Mesenchymal stem cell (in vitro differentiated cells and primary cell): Measurements from ENCODE around the gene CYS1.
A peak's percentile ranks its signal among the peaks of the same experiment; 100 is the strongest.
"Not testable (repeated sequence)": the region's sequence is repeated elsewhere in the genome, so short reads cannot be mapped to it uniquely, and the experiment has no call there.

Source experiments
- DNase-seq: peaks from one replicate; pipeline ENCODE4 v3.0.0-alpha.2; 2013
- H2AFZ ChIP-seq: one replicate; pipeline ENCODE4 v1.6.1; 2013; ENCODE audit warnings: low read depth, mild to moderate bottlenecking, control low read depth, inconsistent platforms, low read length, moderate library complexity
- H2AK5ac ChIP-seq: 2 replicates; pipeline ENCODE4 v1.6.1; 2013; ENCODE audit warnings: low read length, moderate library complexity, mild to moderate bottlenecking, inconsistent platforms; ENCODE audit not compliant: severe bottlenecking
- H2BK120ac ChIP-seq: one replicate; pipeline ENCODE4 v1.6.1; 2013; ENCODE audit warnings: low read depth, mild to moderate bottlenecking, inconsistent platforms, low read length, moderate library complexity
- H2BK12ac ChIP-seq, 2 experiments: one replicate each; pipeline ENCODE4 v1.6.1; 2013; ENCODE audit warnings: inconsistent platforms in 2 of 2, low read length in 2 of 2, mild to moderate bottlenecking in 2 of 2, moderate library complexity in 2 of 2, control low read depth in 1 of 2
- H2BK15ac ChIP-seq: one replicate; pipeline ENCODE4 v1.6.1; 2013; ENCODE audit warnings: mild to moderate bottlenecking, low read depth, inconsistent platforms; ENCODE audit not compliant: poor library complexity, severe bottlenecking
- H2BK5ac ChIP-seq: 2 replicates; pipeline ENCODE4 v1.6.1; 2013; ENCODE audit warnings: low read depth, mild to moderate bottlenecking, low read length, control low read depth, inconsistent platforms; ENCODE audit not compliant: poor library complexity, severe bottlenecking
- H3K14ac ChIP-seq, 2 experiments: one replicate each; pipeline ENCODE4 v1.6.1; 2013; ENCODE audit warnings: inconsistent platforms in 2 of 2, low read length in 2 of 2, control low read depth in 1 of 2, mild to moderate bottlenecking in 1 of 2, moderate library complexity in 1 of 2
- H3K18ac ChIP-seq, 2 experiments: one replicate each; pipeline ENCODE4 v1.6.1; 2013; ENCODE audit warnings: inconsistent platforms in 2 of 2, low read length in 2 of 2, control low read depth in 1 of 2, low read depth in 1 of 2, mild to moderate bottlenecking in 1 of 2
- H3K23ac ChIP-seq, 2 experiments: one replicate each; pipeline ENCODE4 v1.6.1; 2013; ENCODE audit warnings: inconsistent platforms in 2 of 2, low read length in 2 of 2, mild to moderate bottlenecking in 2 of 2, moderate library complexity in 2 of 2, control low read depth in 1 of 2
- H3K27ac ChIP-seq: 2 replicates; pipeline ENCODE4 v1.5.1; 2013; ENCODE audit warnings: mild to moderate bottlenecking, moderate library complexity, low read length, control low read depth, inconsistent platforms; ENCODE audit not compliant: poor library complexity, severe bottlenecking
- H3K27me3 ChIP-seq, 2 experiments: 2 replicates each; pipeline versions ENCODE4 v1.6.1 to v1.7.0; 2013; ENCODE audit warnings: low read length in 2 of 2, mild to moderate bottlenecking in 2 of 2, moderate library complexity in 2 of 2, control low read depth in 1 of 2, inconsistent platforms in 1 of 2; ENCODE audit not compliant: control insufficient read depth in 1 of 2, insufficient read depth in 1 of 2
- H3K36me3 ChIP-seq, 2 experiments: 2 replicates each; pipeline versions ENCODE4 v1.6.1 to v1.7.0; 2013; ENCODE audit warnings: low read length in 2 of 2, control low read depth in 1 of 2, inconsistent platforms in 1 of 2, low read depth in 1 of 2, mild to moderate bottlenecking in 1 of 2; ENCODE audit not compliant: insufficient read depth in 2 of 2, control insufficient read depth in 1 of 2
- H3K4ac ChIP-seq, 2 experiments: one replicate each; pipeline ENCODE4 v1.6.1; 2013; ENCODE audit warnings: inconsistent platforms in 2 of 2, low read length in 2 of 2, mild to moderate bottlenecking in 2 of 2, moderate library complexity in 2 of 2, control low read depth in 1 of 2, low read depth in 1 of 2
- H3K4me1 ChIP-seq: 2 replicates; pipeline ENCODE4 v1.6.1; 2013; ENCODE audit warnings: low read depth, low read length, control low read depth; ENCODE audit not compliant: control insufficient read depth, insufficient read depth
- H3K4me2 ChIP-seq: 2 replicates; pipeline ENCODE4 v1.6.1; 2013; ENCODE audit warnings: low read length, mild to moderate bottlenecking, inconsistent platforms; ENCODE audit not compliant: poor library complexity, severe bottlenecking
- H3K4me3 ChIP-seq, 2 experiments: 2 replicates each; pipeline versions ENCODE4 v1.5.1 to v1.7.0; 2013; ENCODE audit warnings: low read length in 2 of 2, mild to moderate bottlenecking in 2 of 2, control low read depth in 1 of 2, low read depth in 1 of 2; ENCODE audit not compliant: insufficient read depth in 1 of 2
- H3K79me1 ChIP-seq: replicated peaks from 2 replicates; pipeline ENCODE4 v1.6.1; 2013; ENCODE audit warnings: mild to moderate bottlenecking, control low read depth, low read length, inconsistent platforms; ENCODE audit not compliant: poor library complexity, severe bottlenecking
- H3K9ac ChIP-seq: 2 replicates; pipeline ENCODE4 v1.7.0; 2013; ENCODE audit warnings: mild to moderate bottlenecking, low read length, moderate library complexity
- H3K9me3 ChIP-seq: 2 replicates; pipeline ENCODE4 v1.7.0; 2013; ENCODE audit warnings: mild to moderate bottlenecking, low read length; ENCODE audit not compliant: control insufficient read depth
- H4K8ac ChIP-seq: one replicate; pipeline ENCODE4 v1.6.1; 2013; ENCODE audit warnings: inconsistent platforms, mild to moderate bottlenecking, low read length, moderate library complexity
- H4K91ac ChIP-seq: one replicate; pipeline ENCODE4 v1.6.1; 2013; ENCODE audit warnings: mild to moderate bottlenecking, low read length, inconsistent platforms
- WGBS: methylation state at CpG from one replicate; pipeline ENCODE4 v1.1.7; 2013; ENCODE audit warnings: mixed read lengths; 5-methylcytosine and 5-hydroxymethylcytosine counted together

The CYS1 gene

GRCh38 chr2:10030798-10031197 lies 49.4 kb downstream of the CYS1 start:
- H3K18ac ChIP-seq, H4K91ac ChIP-seq: not testable (repeated sequence)

DNA sequence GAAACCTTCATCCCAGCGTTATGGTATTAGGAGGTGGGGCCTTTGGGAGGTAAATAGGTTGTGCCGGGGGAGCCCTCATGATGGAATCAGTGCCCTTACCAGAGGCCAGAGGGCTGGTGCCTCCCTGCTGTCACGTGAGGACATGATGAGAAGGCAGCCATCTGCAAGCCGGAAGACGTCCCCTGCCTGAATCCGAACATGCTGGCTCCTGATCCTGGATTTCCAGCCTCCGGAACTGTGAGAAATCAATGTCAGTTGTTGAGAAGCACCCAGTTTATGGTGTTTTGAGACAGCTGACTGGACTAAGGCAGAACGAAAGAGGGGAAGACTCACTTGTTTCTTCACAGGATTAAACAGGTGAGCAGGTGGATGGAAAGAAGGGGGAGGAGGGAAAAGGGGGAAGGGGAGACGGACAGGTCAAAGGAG lies 49.9 kb downstream of the CYS1 start:
- Histone ChIP-seq H2BK5ac (no peak overlapping the region), H2BK12ac (no peak overlapping the region), H3K9me3 (no peaks in the 10 kb centered on the region), H3K18ac (no peak overlapping the region), H2BK15ac (no peak overlapping the region), H3K23ac (no peak overlapping the region), H2BK120ac (no peak overlapping the region), H3K79me1 (no peaks in the 10 kb centered on the region), H2AK5ac (no peak overlapping the region), H2AFZ (no peak overlapping the region), H3K4me3 (no peak overlapping the region), H3K36me3 (no peaks in the 10 kb centered on the region), H3K9ac (no peak overlapping the region), H3K4me1 (peaks cover 18% of the 10 kb centered on the region), H3K27ac (no peak overlapping the region), H3K27me3 (no peaks in the 10 kb centered on the region), H3K4me2 (no peak overlapping the region), H3K4ac (no peak overlapping the region), H4K8ac (no peak overlapping the region), H4K91ac (no peak overlapping the region), H3K14ac (no peak overlapping the region)
- WGBS, result 66% methylated on average over 9 of the region's 9 CpGs
- DNase-seq, result no peak

More at GRCh38 chr2:10030798-10031197, 49.4 kb downstream of the CYS1 start:
- not testable (repeated sequence) for H2BK15ac ChIP-seq, H2AK5ac ChIP-seq, H3K4me2 ChIP-seq, H3K14ac ChIP-seq, H3K9me3 ChIP-seq, DNase-seq, H3K4ac ChIP-seq, H2BK12ac ChIP-seq, H3K4me3 ChIP-seq, H3K27me3 ChIP-seq, H3K23ac ChIP-seq, H3K79me1 ChIP-seq, H3K27ac ChIP-seq, H2BK120ac ChIP-seq, H2BK5ac ChIP-seq, H2AFZ ChIP-seq, H3K9ac ChIP-seq, H3K36me3 ChIP-seq, H4K8ac ChIP-seq
- 94% methylated on average over 8 of the region's 8 CpGs for WGBS
- H3K4me1 ChIP-seq, result peaks cover 20% of the 10 kb centered on the region

GRCh38 chr2:10029875-10030223 lies 50.4 kb downstream of the CYS1 start:
- no peaks in the 10 kb centered on the region for H3K79me1 ChIP-seq
- no peak overlapping the region for H2BK120ac ChIP-seq
- no peak overlapping the region for H3K23ac ChIP-seq
- no peak overlapping the region for H2AFZ ChIP-seq
- H2BK12ac ChIP-seq, result no peak overlapping the region
- H4K91ac ChIP-seq, result no peak overlapping the region
- no peak overlapping the region for H2AK5ac ChIP-seq
- H3K14ac ChIP-seq, result no peak overlapping the region
- no peak overlapping the region for H3K18ac ChIP-seq
- H3K4me1 ChIP-seq, result peaks cover 18% of the 10 kb centered on the region
- no peak overlapping the region for H2BK15ac ChIP-seq
- H3K4me2 ChIP-seq, result no peak overlapping the region
- no peak overlapping the region for H2BK5ac ChIP-seq
- H3K27ac ChIP-seq, result no peak overlapping the region
- H3K36me3 ChIP-seq, result no peaks in the 10 kb centered on the region
- H3K4ac ChIP-seq, result no peak overlapping the region
- H3K9me3 ChIP-seq, result no peaks in the 10 kb centered on the region
- H3K9ac ChIP-seq, result no peak overlapping the region
- H4K8ac ChIP-seq, result no peak overlapping the region
- DNase-seq, result no peak
- 89% methylated on average over 5 of the region's 7 CpGs for WGBS
- no peaks in the 10 kb centered on the region for H3K27me3 ChIP-seq
- no peak overlapping the region for H3K4me3 ChIP-seq

- Histone ChIP-seq H3K14ac (peak overlapping the region in 1 of 2 experiments; percentile 18), H3K27me3 (no peaks in the 10 kb centered on the region), H3K79me1 (no peaks in the 10 kb centered on the region), H2BK120ac (no peak overlapping the region), H3K4me2 (peak overlapping the region; percentile 47), H3K23ac (peak overlapping the region in 1 of 2 experiments; percentile 29), H4K8ac (peak overlapping the region; percentile 87), H3K18ac (peak overlapping the region; percentile 10 to 48), H3K36me3 (no peaks in the 10 kb centered on the region), H2AK5ac (no peak overlapping the region), H2BK12ac (peak overlapping the region; percentile 11 to 15), H3K4me1 (peaks cover 18% of the 10 kb centered on the region), H2AFZ (peak overlapping the region; percentile 42), H3K9ac (no peak overlapping the region), H3K27ac (no peak overlapping the region), H3K4ac (no peak overlapping the region), H4K91ac (no peak overlapping the region), H3K9me3 (no peaks in the 10 kb centered on the region), H2BK5ac (no peak overlapping the region), H3K4me3 (no peak overlapping the region), H2BK15ac (no peak overlapping the region)
- 38% methylated on average over 15 of the region's 26 CpGs for WGBS
- DNase-seq, result no peak
Measured at GRCh38 chr2:10028988-10029874, 51.0 kb downstream of the CYS1 start.
